Skin epidermis (tissue), 12 donors: ENCODE data around the gene NPIPA7.
"Not testable (repeated sequence)": the region's sequence is repeated elsewhere in the genome, so short reads cannot be mapped to it uniquely, and the experiment has no call there.

Source experiments
- H3K27ac ChIP-seq, 21 experiments: fragments of 200-600 bp; sonication (generic) in 11 of 21; one replicate each; pipeline ENCODE4 v1.5.0; 2020; ENCODE audit warnings: mild to moderate bottlenecking in 3 of 21, inconsistent platforms in 2 of 21, moderate library complexity in 2 of 21
- H3K4me3 ChIP-seq, 7 experiments: fragments of 200-600 bp; sonication (generic) in 2 of 7; one replicate each; pipeline ENCODE4 v1.5.0; 2020; ENCODE audit warnings: inconsistent platforms in 2 of 7, mild to moderate bottlenecking in 2 of 7, moderate library complexity in 1 of 7

Gene NPIPA7

DNA sequence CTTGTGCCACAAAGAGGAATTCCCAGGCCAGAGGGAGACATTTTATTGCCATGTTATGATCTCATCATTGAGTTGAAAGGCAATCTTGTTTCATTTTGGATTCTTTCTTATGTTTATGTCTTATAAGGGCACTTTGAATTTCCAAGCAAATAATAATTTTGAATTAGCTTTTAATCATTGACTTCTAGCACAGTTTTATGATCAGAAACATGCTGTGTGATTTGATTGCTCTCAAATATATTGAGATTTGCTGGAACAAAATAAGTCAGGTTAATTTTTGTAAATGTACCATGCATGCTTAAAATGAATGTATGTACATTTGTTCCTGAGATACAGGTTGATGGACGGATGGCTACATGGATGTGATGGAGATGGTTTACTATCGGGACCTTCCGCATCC is at the start of gene NPIPA7:
Gene NPIPA7, plus strand, starts transcription at position 301 of the 400 bp plus-strand sequence. CDS start 105 bp downstream, outside the sequence.
- H3K27ac ChIP-seq: not testable (repeated sequence)

DNA sequence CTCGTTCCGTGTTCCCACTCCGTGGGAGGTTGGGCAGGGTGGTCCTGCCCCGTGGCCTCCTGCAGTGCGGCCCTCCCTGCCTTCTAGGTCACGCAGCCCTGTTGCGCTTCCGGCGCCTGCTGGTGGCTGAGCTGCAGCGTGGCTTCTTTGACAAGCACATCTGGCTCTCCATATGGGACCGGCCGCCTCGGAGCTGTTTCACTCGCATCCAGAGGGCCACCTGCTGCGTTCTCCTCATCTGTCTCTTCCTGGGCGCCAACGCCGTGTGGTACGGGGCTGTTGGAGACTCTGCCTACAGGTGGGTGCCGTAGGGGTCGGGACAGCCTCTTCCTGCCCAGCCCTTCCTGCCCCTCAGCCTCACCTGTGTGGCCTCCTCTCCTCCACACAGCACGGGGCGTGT is 47.5 kb upstream of the NPIPA7 start:
- H3K4me3 ChIP-seq, H3K27ac ChIP-seq: not testable (repeated sequence)

More for the DNA sequence above, at the start of gene NPIPA7:
- not testable (repeated sequence) for H3K4me3 ChIP-seq

DNA sequence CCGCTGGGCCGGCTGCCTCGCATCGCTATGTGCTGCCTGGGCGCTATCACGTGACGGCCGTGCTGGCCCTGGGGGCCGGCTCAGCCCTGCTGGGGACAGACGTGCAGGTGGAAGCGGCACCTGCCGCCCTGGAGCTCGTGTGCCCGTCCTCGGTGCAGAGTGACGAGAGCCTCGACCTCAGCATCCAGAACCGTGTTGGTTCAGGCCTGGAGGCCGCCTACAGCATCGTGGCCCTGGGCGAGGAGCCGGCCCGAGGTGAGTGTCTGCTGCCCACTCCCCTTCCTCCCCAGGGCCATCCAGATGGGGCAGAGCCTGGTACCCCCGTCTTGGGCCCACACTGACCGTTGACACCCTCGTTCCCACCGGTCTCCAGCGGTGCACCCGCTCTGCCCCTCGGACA is 21.4 kb upstream of the NPIPA7 start:
- not testable (repeated sequence) for H3K4me3 ChIP-seq, H3K27ac ChIP-seq

DNA sequence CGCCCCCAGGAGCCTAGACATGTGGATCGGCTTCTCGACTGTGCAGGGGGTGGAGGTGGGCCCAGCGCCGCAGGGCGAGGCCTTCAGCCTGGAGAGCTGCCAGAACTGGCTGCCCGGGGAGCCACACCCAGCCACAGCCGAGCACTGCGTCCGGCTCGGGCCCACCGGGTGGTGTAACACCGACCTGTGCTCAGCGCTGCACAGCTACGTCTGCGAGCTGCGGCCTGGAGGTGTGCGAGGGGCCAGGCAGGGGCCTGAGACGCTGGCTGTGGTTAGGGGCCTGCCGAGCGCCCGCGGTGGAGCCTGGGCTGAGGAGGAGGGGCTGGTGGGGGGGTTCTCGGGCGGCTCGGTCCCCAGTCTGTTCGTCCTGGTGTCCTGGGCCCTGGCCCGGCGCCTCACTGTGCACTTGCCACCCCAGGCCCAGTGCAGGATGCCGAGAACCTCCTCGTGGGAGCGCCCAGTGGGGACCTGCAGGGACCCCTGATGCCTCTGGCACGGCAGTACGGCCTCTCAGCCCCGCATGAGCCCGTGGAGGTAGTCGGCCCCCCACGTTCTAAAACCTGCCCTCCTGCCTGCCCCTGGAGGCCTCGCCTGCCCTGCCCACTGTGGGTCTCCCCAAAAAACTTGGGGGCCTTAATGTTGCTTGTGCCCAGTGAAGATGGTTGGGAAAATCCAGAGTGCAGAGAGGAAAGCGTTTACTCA is 20.2 kb upstream of the NPIPA7 start:
- H3K27ac ChIP-seq, H3K4me3 ChIP-seq: not testable (repeated sequence)

DNA sequence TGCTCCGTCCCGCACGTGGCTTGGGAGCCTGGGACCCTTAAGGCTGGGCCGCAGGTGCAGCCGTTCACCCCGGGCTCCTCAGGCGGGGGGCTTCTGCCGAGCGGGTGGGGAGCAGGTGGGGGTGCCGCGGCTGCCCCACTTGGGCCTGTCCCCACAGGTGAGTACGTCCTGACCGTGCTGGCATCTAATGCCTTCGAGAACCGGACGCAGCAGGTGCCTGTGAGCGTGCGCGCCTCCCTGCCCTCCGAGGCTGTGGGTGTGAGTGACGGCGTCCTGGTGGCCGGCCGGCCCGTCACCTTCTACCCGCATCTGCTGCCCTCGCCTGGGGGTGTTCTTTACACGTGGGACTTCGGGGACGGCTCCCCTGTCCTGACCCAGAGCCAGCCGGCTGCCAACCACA is 15.3 kb upstream of the NPIPA7 start:
- H3K27ac ChIP-seq, H3K4me3 ChIP-seq: not testable (repeated sequence)

DNA sequence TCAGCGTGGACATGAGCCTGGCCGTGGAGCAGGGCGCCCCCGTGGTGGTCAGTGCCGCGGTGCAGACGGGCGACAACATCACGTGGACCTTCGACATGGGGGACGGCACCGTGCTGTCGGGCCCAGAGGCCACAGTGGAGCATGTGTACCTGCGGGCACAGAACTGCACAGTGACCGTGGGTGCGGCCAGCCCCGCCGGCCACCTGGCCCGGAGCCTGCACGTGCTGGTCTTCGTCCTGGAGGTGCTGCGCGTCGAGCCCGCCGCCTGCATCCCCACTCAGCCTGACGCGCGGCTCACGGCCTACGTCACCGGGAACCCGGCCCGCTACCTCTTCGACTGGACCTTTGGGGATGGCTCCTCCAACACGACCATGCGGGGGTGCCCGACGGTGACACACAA is 14.8 kb upstream of the NPIPA7 start:
- H3K27ac ChIP-seq, H3K4me3 ChIP-seq: not testable (repeated sequence)

DNA sequence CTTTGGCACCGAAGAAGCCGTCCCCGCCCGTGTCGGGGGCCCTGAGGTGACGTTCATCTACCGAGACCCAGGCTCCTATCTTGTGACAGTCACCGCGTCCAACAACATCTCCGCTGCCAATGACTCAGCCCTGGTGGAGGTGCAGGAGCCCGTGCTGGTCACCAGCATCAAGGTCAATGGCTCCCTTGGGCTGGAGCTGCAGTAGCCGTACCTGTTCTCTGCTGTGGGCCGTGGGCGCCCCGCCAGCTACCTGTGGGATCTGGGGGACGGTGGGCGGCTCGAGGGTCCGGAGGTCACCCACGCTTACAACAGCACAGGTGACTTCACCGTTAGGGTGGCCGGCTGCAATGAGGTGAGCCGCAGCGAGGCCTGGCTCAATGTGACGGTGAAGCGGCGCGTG is 14.2 kb upstream of the NPIPA7 start:
- not testable (repeated sequence) for H3K4me3 ChIP-seq, H3K27ac ChIP-seq

DNA sequence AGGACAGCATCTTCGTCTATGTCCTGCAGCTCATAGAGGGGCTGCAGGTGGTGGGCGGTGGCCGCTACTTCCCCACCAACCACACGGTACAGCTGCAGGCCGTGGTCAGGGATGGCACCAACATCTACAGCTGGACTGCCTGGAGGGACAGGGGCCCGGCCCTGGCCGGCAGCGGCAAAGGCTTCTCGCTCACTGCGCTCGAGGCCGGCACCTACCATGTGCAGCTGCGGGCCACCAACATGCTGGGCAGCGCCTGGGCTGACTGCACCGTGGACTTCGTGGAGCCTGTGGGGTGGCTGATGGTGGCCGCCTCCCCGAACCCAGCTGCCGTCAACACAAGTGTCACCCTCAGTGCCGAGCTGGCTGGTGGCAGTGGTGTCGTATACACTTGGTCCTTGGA is 13.6 kb upstream of the NPIPA7 start:
- not testable (repeated sequence) for H3K27ac ChIP-seq, H3K4me3 ChIP-seq

DNA sequence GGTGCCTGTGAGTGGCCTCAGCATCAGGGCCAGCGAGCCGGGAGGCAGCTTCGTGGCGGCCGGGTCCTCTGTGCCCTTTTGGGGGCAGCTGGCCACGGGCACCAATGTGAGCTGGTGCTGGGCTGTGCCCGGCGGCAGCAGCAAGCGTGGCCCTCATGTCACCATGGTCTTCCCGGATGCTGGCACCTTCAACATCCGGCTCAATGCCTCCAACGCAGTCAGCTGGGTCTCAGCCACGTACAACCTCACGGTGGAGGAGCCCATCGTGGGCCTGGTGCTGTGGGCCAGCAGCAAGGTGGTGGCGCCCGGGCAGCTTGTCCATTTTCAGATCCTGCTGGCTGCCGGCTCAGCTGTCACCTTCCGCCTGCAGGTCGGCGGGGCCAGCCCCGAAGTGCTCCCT is 13.1 kb upstream of the NPIPA7 start:
- not testable (repeated sequence) for H3K4me3 ChIP-seq, H3K27ac ChIP-seq

DNA sequence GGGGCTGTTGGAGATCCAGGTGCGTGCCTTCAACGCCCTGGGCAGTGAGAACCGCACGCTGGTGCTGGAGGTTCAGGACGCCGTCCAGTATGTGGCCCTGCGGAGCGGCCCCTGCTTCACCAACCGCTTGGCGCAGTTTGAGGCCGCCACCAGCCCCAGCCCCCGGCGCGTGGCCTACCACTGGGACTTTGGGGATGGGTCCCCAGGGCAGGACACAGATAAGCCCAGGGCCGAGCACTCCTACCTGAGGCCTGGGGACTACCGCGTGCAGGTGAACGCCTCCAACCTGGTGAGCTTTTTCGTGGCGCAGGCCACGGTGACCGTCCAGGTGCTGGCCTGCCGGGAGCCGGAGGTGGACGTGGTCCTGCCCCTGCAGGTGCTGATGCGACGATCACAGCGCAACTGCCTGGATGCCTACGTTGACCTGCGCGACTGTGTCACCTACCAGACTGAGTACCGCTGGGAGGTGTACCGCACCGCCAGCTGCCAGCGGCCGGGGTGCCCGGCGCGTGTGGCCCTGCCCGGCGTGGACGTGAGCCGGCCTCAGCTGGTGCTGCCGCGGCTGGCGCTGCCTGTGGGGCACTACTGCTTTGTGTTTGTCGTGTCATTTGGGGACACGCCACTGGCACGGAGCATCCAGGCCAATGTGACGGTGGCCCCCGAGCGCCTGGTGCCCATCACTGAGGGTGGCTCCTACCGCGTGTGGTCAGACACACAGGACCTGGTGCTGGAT is 12.2 kb upstream of the NPIPA7 start:
- not testable (repeated sequence) for H3K4me3 ChIP-seq, H3K27ac ChIP-seq

DNA sequence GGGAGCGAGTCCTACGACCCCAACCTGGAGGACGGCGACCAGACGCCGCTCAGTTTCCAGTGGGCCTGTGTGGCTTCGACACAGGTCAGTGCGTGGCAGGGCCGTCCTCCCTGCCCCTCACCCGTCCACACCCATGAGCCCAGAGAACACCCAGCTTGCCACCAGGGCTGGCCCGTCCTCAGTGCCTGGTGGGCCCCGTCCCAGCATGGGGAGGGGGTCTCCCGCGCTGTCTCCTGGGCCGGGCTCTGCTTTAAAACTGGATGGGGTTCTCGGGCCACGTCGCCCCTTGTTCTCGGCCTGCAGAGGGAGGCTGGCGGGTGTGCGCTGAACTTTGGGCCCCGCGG is 11.7 kb upstream of the NPIPA7 start:
- not testable (repeated sequence) for H3K27ac ChIP-seq, H3K4me3 ChIP-seq

DNA sequence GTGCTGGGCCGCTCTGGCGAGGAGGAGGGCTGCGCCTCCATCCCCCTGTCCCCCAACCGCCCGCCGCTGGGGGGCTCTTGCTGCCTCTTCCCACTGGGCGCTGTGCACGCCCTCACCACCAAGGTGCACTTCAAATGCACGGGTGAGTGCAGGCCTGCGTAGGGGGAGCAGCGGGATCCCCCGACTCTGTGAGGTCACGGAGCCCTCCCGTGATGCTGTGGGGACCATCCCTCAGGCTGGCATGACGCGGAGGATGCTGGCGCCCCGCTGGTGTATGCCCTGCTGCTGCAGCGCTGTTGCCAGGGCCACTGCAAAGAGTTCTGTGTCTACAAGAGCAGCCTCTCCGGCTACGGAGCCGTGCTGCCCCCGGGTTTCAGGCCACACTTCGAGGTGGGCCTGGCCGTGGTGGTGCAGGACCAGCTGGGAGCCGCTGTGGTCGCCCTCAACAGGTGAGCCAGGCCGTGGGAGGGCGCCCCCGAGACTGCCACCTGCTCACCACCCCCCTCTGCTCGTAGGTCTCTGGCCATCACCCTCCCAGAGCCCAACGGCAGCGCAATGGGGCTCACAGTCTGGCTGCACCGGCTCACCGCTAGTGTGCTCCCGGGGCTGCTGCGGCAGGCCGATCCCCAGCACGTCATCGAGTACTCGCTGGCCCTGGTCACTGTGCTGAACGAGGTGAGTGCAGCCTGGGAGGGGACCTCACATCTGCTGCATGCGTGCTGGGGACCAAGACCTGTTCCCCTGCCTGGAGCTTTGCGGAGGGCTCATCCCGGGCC is 9.7 kb upstream of the NPIPA7 start:
- H3K4me3 ChIP-seq, H3K27ac ChIP-seq: not testable (repeated sequence)

DNA sequence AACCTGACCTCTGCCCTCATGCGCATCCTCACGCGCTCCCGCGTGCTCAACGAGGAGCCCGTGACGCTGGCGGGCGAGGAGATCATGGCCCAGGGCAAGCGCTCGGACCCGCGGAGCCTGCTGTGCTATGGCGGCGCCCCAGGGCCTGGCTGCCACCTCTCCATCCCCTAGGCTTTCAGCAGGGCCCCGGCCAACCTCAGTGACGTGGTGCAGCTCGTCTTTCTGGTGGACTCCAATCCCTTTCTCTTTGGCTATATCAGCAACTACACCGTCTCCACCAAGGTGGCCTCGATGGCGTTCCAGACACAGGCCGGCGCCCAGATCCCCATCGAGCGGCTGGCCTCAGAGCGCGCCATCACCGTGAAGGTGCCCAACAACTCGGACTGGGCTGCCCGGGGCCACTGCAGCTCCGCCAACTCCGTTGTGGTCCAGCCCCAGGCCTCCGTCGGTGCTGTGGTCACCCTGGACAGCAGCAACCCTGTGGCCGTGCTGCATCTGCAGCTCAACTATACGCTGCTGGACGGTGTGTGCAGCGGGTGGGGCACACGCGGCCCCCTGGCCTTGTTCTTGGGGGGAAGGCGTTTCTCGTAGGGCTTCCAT is 7.7 kb upstream of the NPIPA7 start:
- H3K4me3 ChIP-seq, H3K27ac ChIP-seq: not testable (repeated sequence)

DNA sequence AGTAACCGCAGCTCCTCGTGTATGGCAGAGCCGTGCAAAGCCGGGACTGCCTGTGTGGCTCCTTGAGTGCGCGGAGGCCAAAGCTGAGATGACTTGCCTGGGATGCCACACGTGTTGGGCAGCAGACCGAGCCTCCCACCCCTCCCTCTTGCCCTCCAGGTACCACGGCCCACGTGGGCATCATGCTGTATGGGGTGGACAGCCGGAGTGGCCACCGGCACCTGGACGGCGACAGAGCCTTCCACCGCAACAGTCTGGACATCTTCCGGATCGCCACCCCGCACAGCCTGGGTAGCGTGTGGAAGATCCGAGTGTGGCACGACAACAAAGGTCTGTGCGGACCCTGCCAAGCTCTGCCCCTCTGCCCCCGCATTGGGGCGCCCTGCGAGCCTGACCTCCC is 4.7 kb upstream of the NPIPA7 start:
- H3K4me3 ChIP-seq, H3K27ac ChIP-seq: not testable (repeated sequence)

DNA sequence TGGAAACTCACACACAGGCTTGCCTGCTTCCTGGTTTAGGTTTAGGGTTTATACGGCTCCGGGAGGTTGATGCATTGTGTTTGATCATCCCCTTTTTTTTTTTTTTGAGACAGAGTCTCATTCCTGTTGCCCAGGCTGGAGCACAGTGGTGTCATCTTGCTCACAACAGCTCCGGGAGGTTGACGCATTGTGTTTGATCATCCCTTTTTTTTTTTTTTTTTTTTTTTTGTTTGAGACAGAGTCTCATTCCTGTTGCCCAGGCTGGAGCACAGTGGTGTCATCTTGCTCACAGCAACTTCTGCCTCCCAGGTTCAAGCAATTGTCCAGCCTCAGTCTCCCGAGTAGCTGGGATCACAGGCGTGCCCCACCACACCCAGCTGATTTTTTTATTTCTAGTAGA is 20.7 kb downstream of the NPIPA7 start:
- H3K4me3 ChIP-seq, H3K27ac ChIP-seq: not testable (repeated sequence)

DNA sequence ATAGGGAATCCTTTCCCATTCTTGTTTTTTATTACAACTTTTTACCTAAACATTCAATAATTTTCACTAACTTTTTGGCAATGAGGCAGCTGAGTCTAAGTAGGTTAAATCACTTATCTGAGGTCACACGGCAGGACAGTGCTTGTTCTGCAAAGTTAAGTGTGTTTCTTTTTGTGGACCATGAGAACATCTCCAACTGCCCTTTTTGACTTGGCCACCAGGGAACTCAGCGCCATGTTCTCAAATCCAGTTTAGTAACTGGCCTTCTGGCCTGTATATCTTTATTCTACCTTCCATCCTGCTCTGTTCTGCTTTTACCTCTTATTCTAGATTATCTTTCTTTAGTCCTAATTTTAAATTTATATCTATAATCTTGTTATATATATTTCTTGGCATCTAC is 23.4 kb downstream of the NPIPA7 start:
- H3K27ac ChIP-seq, H3K4me3 ChIP-seq: not testable (repeated sequence)

DNA sequence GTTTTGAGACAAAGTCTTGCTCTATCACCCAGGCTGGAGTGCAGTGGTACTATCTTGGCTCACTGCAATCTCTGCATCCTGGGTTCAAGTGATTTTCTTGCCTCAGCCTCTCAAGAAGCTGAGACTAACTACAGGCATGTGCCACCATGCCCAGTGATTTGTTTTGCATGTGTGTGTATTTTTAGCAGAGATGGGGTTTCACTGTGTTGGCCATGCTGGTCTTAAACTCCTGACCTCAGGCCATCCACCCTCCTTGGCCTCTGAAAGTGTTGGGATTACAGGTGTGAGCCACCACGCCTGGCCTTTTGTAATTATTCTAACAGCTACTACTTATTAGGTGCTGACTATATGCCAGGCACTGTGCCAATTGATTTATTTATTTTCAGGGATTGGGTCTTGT is 25.3 kb downstream of the NPIPA7 start:
- H3K27ac ChIP-seq, H3K4me3 ChIP-seq: not testable (repeated sequence)

DNA sequence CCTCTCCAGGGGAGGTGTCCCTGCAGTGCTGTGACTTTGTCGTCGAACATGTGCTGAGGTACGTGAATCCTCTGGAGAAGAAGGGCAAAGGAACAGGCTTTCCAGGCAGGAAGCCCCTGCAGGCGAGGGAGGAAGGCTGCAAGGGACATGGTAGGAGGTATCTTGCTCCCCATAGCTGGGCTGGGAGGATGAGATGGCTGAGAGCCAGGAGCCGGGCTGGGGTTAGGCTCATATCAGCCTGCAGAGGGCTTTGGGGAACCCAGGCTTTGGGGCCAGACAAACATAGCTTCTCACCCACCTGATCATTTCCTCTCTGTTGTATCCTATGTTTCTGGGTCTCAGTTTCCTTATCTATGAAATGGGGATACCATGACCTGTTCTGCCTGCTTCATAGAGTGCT is 26.5 kb downstream of the NPIPA7 start:
- H3K4me3 ChIP-seq, H3K27ac ChIP-seq: not testable (repeated sequence)

DNA sequence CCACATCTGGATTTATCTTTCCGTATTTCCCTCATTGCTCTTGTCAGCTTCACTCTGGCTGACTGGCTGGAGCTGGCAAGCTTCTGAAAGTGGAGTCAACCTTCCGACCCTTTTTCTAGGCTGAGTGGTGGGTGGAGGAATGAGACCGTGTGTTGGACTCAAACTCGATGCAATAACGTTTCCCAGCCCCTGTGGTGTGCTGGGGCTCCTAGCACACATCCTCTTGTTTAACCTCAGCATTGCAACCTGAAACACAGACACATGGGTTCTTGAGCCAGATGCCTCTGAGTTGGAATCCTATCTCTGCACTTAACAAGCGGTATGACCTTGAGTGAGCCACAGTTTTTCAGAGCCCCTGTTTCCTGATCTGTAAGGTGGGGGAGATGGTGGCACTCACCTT is 29.5 kb downstream of the NPIPA7 start:
- H3K4me3 ChIP-seq, H3K27ac ChIP-seq: not testable (repeated sequence)

DNA sequence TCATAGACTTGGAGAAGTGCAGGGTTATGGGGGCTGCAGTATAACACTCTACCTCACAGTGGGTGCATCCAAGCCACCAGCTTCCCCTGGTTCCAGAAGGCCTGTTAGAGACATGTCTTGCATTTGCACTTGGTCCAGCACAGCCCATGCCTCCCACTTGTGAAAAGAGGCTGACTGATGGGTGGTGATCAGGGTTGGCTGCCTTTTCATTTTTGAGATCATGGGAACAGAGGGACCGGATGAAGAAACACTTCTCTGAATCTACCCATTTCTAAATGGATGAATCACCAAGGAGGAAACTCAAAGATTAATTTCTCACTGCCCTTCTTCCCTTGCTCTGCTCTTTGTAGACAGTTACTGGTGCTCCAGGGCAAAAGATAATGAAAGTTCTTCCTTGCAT is 34.8 kb downstream of the NPIPA7 start:
- not testable (repeated sequence) for H3K4me3 ChIP-seq, H3K27ac ChIP-seq

DNA sequence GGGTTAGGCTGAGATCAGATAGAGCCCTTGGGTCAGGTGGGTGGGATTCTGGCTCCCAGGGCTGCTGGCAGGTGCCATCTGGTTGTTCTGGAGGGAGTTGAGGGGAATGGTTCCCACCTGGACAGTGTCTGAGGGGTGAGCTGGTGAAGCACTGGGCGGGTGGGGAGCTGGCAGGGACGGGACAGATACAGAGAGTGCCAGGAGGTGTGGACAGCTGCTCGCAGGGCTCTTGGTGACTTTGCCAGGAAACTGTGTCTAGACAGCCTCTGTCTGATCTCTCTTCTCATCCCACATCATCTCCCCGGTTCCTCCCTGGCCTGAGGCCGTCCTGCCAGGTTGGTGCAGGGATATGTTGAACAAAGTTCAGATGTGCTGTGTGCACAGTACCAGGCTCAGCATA is 38.1 kb downstream of the NPIPA7 start:
- not testable (repeated sequence) for H3K4me3 ChIP-seq, H3K27ac ChIP-seq
